AG04450 (cell line): ENCODE results near the gene RNF19B. TPM values are rescaled to one million over a fixed set of nuclear protein-coding genes. Genes with fewer than 3 reads are reported as not detected.

Source experiments
- CTCF ChIA-PET: fragments of 300-600, 350-600 bp; formaldehyde crosslinking; extraction: SDS; loops from one replicate; lab custom pipeline; 2022; ENCODE audit warnings: antibody characterized with exemption, inconsistent platforms; lab: Charles Lee
- POLR2A ChIA-PET: fragments of 350-600 bp; formaldehyde crosslinking; extraction: SDS; loops from one replicate; lab custom pipeline; 2021; ENCODE audit warnings: antibody characterized with exemption, inconsistent platforms; lab: Yijun Ruan, JAX
- DNase-seq: peaks from one replicate; pipeline ENCODE4 v3.0.0-alpha.2; 2011; ENCODE audit warnings: low read depth, low spot score
- H3K27ac ChIP-seq: one replicate; pipeline ENCODE4 v1.5.1; 2012; ENCODE audit warnings: low read depth, low read length, control low read depth
- H3K27me3 ChIP-seq: one replicate; pipeline ENCODE4 v1.6.0; 2012; ENCODE audit warnings: low read length; ENCODE audit not compliant: control insufficient read depth, insufficient read depth
- H3K4me3 ChIP-seq: 2 replicates; pipeline ENCODE4 v1.5.1; 2011; ENCODE audit warnings: mild to moderate bottlenecking, low read depth, low read length, control low read depth
- H3K9me3 ChIP-seq: 2 replicates; pipeline ENCODE4 v1.5.1; 2012; ENCODE audit warnings: low read length; ENCODE audit not compliant: control insufficient read depth, insufficient read depth
- polyA plus RNA-seq: library from polyadenylated mRNA; depleted of rRNA; stranded (reverse); fragments of >200 nt; gene quantifications from 2 replicates; pipeline ENCODE4 v1.2.3, GENCODE V29; 2011
- TF ChIP-seq, protein P1 (sequence below): IDR thresholded peaks from 2 replicates; pipeline ENCODE4 v1.5.1; 2011; ENCODE audit warnings: low read depth, low read length, control low read depth, inconsistent platforms

RNF19B gene
- polyA plus RNA-seq, 1 experiment: 10.1 TPM

DNA sequence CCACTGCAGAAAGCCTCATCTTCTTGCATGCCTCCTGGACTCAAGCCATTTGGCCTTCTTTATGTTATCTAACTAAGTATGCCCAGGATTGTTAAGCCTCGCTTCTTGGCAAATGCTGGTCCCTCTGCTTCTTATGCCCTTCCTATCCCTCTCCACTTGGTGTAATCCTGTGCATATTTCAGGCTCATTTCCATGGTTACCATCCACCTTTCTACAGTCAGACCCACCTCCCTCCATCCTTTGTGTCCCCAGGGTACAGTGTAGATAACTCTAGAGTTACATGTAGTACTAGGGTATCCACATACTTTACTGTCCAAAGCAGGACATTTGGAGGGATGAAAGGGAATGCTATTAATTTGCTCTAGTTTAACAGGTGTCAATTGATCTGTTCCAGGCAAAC lies 6.5 kb upstream of the RNF19B start:
- H3K27ac ChIP-seq: no peak overlapping the region
- no peak overlapping the region for H3K4me3 ChIP-seq
- DNase-seq: no peak
- CTCF ChIA-PET: interaction anchor here (1.2 kb wide), 1 partner anchor 37 kb away, joined by 3 read pairs; no protein-coding TSS in a partner anchor
- no peaks in the 10 kb centered on the region; the same call in 1 of the 2 replicates for H3K9me3 ChIP-seq
- POLR2A ChIA-PET: interaction anchor here (0.6 kb wide), 1 partner anchor 134 kb away, joined by 11 read pairs; no protein-coding TSS in a partner anchor
- TF ChIP-seq, protein P1, sequence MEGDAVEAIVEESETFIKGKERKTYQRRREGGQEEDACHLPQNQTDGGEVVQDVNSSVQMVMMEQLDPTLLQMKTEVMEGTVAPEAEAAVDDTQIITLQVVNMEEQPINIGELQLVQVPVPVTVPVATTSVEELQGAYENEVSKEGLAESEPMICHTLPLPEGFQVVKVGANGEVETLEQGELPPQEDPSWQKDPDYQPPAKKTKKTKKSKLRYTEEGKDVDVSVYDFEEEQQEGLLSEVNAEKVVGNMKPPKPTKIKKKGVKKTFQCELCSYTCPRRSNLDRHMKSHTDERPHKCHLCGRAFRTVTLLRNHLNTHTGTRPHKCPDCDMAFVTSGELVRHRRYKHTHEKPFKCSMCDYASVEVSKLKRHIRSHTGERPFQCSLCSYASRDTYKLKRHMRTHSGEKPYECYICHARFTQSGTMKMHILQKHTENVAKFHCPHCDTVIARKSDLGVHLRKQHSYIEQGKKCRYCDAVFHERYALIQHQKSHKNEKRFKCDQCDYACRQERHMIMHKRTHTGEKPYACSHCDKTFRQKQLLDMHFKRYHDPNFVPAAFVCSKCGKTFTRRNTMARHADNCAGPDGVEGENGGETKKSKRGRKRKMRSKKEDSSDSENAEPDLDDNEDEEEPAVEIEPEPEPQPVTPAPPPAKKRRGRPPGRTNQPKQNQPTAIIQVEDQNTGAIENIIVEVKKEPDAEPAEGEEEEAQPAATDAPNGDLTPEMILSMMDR: no peak
- H3K27me3 ChIP-seq: no peaks in the 10 kb centered on the region

DNA sequence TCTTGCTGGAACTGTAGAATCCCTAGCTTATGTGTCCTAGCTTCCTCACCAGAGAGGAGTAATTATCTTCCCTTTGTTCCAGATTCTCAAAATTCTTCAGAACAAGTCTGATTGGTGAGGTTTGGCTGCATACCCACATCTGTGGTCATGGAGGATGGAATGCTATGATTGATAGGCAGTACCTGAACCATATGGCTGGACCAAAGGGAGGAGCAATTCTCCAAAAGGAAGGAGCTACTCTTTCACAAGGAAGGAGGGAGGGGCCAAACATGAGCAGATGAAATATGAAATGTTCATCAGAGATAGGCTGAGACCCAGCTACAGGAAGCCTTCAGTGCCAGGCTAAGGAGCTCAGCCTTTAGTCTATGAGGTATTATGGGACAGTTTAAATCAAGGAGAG lies 5.0 kb upstream of the RNF19B start:
- no peak for DNase-seq
- Histone ChIP-seq H3K9me3 (no peaks in the 10 kb centered on the region), H3K27ac (no peak overlapping the region), H3K4me3 (no peak overlapping the region), H3K27me3 (no peaks in the 10 kb centered on the region)
- CTCF ChIA-PET: no interaction called here
- POLR2A ChIA-PET: interaction anchor here (1.3 kb wide), 1 partner anchor 16 kb away, joined by 3 read pairs; no protein-coding TSS in a partner anchor
- TF ChIP-seq, protein P1: no peak

DNA sequence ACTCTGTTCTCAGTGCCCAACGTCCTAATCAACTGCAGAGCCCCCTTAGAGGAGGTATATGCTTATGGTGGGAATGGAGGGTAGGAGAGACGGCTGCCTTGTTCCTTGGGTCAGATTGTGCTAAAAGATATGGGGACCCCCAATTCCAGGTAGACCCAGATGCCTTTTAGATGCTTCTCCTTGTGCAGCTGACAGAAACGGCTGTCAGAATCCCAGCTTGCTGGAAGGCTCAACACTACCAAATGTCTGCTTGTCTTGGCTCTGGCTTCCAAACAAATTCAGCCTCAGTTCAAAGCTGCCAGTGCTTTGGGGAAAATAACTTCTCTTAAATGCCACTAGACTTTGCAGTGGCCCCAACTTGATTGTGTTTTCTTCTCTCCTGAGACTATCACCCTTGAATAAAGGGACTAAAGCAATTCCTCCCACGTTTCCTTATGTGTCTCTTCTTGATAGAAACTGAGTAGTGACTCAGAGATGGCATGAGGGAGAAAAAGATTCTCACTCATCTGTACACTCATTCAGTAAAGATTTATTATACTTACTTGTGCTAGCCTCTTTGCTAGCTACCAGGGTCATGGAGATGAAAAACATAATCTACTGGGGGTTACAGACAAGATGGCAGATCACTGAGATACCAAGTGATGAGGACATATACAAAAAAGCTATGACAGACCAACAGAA lies 3.4 kb upstream of the RNF19B start:
- ChIA-PET POLR2A (interaction anchor here (1.1 to 1.3 kb wide), 2 partner anchors 18 to 22 kb away, joined by 3 to 6 read pairs; no protein-coding TSS in a partner anchor), CTCF (no interaction called here)
- Histone ChIP-seq H3K9me3 (no peaks in the 10 kb centered on the region), H3K4me3 (no peak overlapping the region), H3K27ac (no peak overlapping the region), H3K27me3 (no peaks in the 10 kb centered on the region)
- no peak for DNase-seq
- TF ChIP-seq, protein P1: no peak

DNA sequence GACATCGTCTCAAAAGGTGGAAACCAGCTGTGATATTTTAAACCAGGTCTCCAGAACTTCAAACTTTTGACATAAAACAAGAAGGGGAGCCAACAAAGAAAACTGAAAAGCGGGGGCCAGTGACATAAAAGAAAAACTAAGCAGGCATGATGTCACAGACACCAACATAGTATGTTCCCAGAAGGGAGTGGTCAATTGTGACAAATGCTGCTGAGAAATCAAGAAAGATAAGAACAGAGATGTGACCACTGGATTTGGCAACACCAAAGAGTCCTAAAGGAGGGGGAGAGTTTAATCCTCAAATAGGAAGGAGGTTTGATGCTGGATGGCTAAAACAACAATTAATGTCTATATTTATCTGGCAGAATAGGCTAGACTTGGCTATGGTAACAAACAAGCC lies 2.3 kb upstream of the RNF19B start:
- CTCF ChIA-PET: no interaction called here
- Histone ChIP-seq H3K27ac (no peak overlapping the region), H3K9me3 (no peaks in the 10 kb centered on the region), H3K4me3 (no peak overlapping the region), H3K27me3 (no peaks in the 10 kb centered on the region)
- no peak for DNase-seq
- TF ChIP-seq, protein P1: no peak
- POLR2A ChIA-PET: no interaction called here

DNA sequence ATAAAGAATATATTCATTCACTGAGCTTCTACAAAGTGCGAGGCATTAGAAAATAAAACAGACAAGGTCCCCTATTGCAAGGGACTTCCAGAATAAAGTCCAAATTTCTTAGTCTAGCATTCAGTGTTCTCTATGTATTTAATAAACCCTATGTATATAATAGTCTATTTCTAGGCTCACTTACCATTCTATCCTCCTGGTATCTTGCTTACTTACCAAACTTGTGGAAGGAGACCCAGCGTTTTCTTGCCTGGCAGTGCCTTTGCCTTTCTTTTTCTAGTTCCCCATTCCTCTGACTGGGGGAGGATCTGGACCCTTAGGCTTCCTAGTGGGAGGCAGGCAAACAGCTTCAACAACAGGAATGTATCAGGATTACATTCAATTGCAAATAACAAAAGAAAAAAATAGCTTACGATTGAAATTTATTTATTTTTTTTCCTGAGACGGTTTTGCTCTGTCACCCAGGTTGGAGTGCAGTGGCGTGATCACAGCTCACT lies 690 bp upstream of the RNF19B start:
- peak overlapping the region; percentile 84 for H3K4me3 ChIP-seq
- DNase-seq: no peak
- POLR2A ChIA-PET: interaction anchor here (0.6 to 2.3 kb wide), 9 partner anchors 11 to 65 kb away, joined by 3 to 11 read pairs (median 5); no protein-coding TSS in a partner anchor
- no peak overlapping the region for H3K27ac ChIP-seq
- H3K9me3 ChIP-seq: no peaks in the 10 kb centered on the region
- CTCF ChIA-PET: interaction anchor here (0.7 to 1.9 kb wide), 3 partner anchors 32 to 42 kb away, joined by 3 to 10 read pairs (median 3); no protein-coding TSS in a partner anchor
- no peaks in the 10 kb centered on the region for H3K27me3 ChIP-seq
- TF ChIP-seq, protein P1: no peak
